NCI-H1092 treated with DMSO at 0.1 percent for 48 hours (cell line): ENCODE data around the gene SOX12.
"Not testable (repeated sequence)": the region's sequence is repeated elsewhere in the genome, so short reads cannot be mapped to it uniquely, and the experiment has no call there.

ENCODE experiments used
- DNase-seq: peaks from one replicate; lab custom pipeline; 2025; lab: John Stamatoyannopoulos, UW

The SOX12 gene

GRCh38 chr20:362271-363254, 37.2 kb downstream of the SOX12 start:
- no peak for DNase-seq

GRCh38 chr20:363319-364078, 38.1 kb downstream of the SOX12 start:
- no peak for DNase-seq

GRCh38 chr20:364905-365794, 39.8 kb downstream of the SOX12 start:
- no peak for DNase-seq

GRCh38 chr20:366041-366718, 40.8 kb downstream of the SOX12 start:
- no peak for DNase-seq

- DNase-seq: no peak
Observed at GRCh38 chr20:366719-367485, 41.5 kb downstream of the SOX12 start.

- no peak for DNase-seq
Observed at GRCh38 chr20:367486-367887, 42.1 kb downstream of the SOX12 start.

GRCh38 chr20:368915-369314, 43.6 kb downstream of the SOX12 start:
- no peak for DNase-seq

GRCh38 chr20:370151-370600, 44.8 kb downstream of the SOX12 start:
- DNase-seq: no peak

GRCh38 chr20:370977-371754, 45.8 kb downstream of the SOX12 start:
- DNase-seq: no peak

GRCh38 chr20:371755-372542, 46.6 kb downstream of the SOX12 start:
- DNase-seq: no peak

GRCh38 chr20:372543-373082, 47.3 kb downstream of the SOX12 start:
- not testable (repeated sequence) for DNase-seq

- no peak for DNase-seq
Observed at GRCh38 chr20:373171-373890, 48.0 kb downstream of the SOX12 start.

- DNase-seq: no peak
Observed at GRCh38 chr20:375265-375889, 50.0 kb downstream of the SOX12 start.

- DNase-seq: no peak
Observed at GRCh38 chr20:376089-376488, 50.7 kb downstream of the SOX12 start.

GRCh38 chr20:376750-377149, 51.4 kb downstream of the SOX12 start:
- DNase-seq: no peak

GRCh38 chr20:377578-377977, 52.2 kb downstream of the SOX12 start:
- not testable (repeated sequence) for DNase-seq

- no peak for DNase-seq
Observed at GRCh38 chr20:378961-379336, 53.6 kb downstream of the SOX12 start.
